ENCODE data around the gene FASN. TPM values are rescaled to one million over a fixed set of nuclear protein-coding genes. Genes with fewer than 3 reads are reported as not detected.

The FASN gene
- total RNA-seq, 2 donors from 2014 or later, result 220 to 646 TPM

GRCh38 chr17:82062076-82062983 lies 35.7 kb downstream of the FASN start:
- ATAC-seq (no peak), DNase-seq (peak; percentile 18)
- intact Hi-C loops (cut with DNase I), result no loop called here

- intact Hi-C loops (cut with DNase I), result no loop called here
- DNase-seq (peak; percentile 15), ATAC-seq (no peak)
Measured at GRCh38 chr17:82061047-82061925, 36.8 kb downstream of the FASN start.

- intact Hi-C loops (cut with DNase I), result no loop called here
- DNase-seq (peak; percentile 21), ATAC-seq (no peak)
Measured at GRCh38 chr17:82060614-82061013, 37.4 kb downstream of the FASN start.

DNA sequence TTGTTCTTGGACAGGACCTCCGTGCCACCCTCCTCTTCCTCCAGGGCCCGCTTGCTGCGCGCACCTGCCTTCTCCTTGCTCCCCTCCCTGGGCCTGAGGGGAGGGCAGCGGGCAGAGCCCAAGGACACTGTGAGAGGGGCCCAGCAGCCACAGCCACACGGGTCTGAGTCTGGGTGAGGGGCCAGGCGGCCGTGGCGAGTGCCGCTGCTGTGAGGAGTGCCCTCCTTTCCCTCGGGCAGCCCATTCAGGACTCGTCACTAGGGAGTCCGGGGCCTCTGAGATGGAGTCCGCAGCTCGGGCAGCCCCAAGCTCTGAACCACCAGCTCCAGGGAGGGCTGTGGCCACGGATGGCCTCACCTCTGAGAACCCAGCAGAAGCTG lies 38.0 kb downstream of the FASN start:
- intact Hi-C loops (cut with DNase I), result no loop called here
- ATAC-seq, result no peak
- DNase-seq, result peak; percentile 19

DNA sequence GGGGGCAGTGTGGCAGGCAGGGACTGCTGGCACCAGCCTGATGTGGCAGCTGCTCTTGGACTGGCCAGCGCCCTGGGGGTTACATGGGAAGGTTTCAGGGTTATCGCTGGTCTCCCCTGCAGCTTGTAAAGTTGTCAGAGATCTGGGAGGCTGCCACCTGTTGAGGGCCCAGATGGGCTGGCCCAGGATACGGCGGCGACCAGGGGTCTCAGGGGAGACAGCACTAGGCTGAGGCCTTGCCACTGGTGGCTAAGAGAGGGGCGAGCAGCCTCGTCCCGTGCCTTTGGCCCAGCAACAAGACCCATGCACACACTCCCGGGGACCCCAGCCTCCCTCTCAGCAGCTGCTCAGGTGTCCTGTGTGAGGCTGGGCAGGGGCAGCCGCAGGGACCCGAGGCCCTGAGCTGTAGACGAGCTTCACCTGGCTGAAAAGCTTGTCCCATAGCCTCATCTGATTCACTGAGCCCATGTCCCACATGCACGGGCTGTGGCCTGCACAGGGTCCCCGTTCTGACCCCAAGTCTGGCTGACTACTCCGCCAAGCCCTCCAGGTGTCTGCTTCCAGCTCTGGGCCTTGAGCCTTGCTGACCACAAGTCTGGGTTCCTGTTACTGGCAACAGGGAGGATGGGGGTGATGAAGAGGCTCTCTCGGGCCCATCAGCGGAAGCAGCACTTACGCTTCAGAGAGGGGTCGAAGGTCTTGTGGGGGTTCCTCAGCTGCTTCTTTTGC lies 38.6 kb downstream of the FASN start:
- DNase-seq, result peak; percentile 16
- intact Hi-C loops (cut with DNase I), result no loop called here
- no peak for ATAC-seq

GRCh38 chr17:82058855-82059249 lies 39.2 kb downstream of the FASN start:
- intact Hi-C loops (cut with DNase I), result no loop called here
- DNase-seq (peak; percentile 12), ATAC-seq (no peak)

- ATAC-seq (no peak), DNase-seq (peak; percentile 16)
- intact Hi-C loops (cut with DNase I), result no loop called here
Measured at GRCh38 chr17:82058230-82058854, 39.7 kb downstream of the FASN start.

- intact Hi-C loops (cut with DNase I), result no loop called here
- peak; percentile 24 for DNase-seq
- ATAC-seq, result no peak
Measured at GRCh38 chr17:82056729-82057621, 41.1 kb downstream of the FASN start.

- peak; percentile 17 for DNase-seq
- ATAC-seq, result no peak
- intact Hi-C loops (cut with DNase I), result no loop called here
Measured at GRCh38 chr17:82055965-82056728, 41.9 kb downstream of the FASN start.

DNA sequence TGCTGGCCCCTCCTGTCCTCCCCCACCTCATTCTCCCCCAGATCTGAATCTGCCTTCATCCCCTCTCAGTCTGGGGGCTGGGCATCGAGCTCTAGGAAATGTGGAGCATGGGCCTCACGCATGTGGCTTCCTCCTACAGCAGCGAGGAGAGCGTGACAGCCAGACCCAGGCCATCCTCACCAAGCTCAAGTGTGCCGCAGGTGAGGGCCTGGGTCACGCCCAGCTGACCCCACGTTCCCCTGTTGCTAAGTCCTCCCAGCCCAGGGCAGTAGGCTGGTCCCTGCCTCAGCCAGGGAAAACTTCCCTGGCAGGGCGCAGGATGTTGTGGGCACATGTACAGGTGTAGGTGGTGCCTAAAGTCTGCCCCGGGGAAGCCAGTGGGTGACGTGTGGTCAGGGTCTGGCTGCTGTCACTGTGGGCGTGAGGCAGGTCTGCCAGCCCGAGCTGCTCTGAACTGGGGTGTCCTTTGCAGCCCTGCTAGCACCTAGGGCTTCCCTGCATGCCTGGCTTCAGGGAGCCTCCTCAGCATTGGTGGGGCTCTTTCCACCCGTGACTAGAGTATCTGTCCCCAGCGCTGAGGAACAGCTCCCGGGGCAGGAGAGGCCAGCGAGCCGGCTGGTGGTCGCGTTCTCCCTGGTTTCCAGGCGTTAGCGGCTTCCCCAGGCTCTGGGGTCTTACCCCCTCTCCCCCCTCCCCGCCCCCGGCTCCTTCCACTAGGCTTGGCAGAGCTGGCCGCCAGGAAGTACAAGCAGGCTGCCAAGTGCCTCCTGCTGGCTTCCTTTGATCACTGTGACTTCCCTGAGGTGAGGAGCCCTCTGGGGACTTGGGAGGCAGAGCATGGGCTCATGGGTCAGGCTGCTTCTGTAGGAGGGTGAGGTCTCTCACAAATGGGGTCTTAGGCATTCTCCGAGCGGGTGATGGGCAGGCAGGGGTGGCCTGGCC lies 42.7 kb downstream of the FASN start:
- DNase-seq, result peak; percentile 18
- no peak for ATAC-seq
- intact Hi-C loops (cut with DNase I), result no loop called here

- ATAC-seq (no peak), DNase-seq (peak; percentile 19)
- intact Hi-C loops (cut with DNase I), result no loop called here
Measured at GRCh38 chr17:82054351-82055022, 43.5 kb downstream of the FASN start.

DNA sequence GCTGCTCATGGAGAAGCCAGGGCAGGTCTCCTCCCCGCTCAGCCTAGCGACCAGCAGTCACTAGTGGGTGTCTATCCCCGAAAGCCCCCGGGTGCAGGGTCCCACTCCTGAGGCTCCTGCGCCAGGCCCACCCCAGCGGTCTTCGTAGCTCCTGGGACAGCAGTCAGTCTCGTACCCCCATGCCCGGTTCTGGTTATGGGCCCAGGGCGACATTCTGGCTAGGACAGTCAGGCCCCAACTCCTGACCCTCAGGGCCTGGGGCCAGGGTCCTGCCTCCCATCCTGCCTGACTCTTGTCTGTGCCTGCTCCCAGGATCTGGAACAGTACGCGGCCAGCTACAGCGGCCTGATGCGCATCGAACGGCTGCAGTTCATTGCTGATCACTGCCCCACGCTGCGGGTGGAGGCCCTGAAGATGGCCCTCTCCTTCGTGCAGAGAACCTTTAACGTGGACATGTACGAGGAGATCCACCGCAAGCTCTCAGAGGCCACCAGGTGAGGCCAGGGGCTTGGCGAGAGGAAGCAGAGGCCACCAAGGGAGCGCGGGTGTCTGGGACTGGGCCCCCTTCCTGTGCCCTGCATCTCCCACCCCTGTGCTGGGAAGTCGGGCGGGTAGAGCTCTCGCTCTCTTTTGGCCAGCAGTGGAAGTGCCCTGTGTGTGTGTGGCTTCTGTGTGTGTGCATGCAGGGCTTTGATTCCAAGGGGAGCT lies 44.3 kb downstream of the FASN start:
- intact Hi-C loops (cut with DNase I), result no loop called here
- no peak for ATAC-seq

GRCh38 chr17:82053130-82053529 lies 44.9 kb downstream of the FASN start:
- peak; percentile 13 for DNase-seq
- ATAC-seq, result no peak
- intact Hi-C loops (cut with DNase I), result no loop called here

More for the DNA sequence above, 44.3 kb downstream of the FASN start:
- no peak for DNase-seq

DNA sequence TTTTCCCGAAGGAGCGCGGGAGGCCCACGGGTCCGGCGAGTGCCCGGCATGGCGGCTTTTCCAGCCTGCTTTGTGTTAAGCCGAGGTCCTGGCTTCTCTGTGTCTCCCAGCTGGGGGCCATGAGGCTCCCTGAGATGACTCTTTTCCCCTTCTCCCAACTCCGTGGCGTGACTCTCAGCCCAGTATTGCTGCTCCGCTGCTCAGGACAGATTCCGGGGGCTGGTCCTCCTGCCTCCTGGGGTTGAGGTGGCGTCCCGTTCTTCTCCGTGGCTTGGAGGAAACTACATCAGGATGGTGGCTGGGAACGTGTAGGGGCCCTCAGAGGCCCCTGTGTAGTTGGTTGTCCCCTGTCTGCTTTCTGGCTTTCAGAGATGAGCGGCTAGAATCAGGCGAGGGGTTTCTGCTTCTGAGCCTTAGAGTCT lies 45.4 kb downstream of the FASN start:
- intact Hi-C loops (cut with DNase I), result no loop called here
- peak; percentile 16 for DNase-seq
- ATAC-seq, result no peak
